Endothelial cell of umbilical vein (primary cell): ENCODE measurements around the gene CNTLN. TPM values are rescaled to one million over a fixed set of nuclear protein-coding genes. Genes with fewer than 3 reads are reported as not detected.

Experiments
- BruUV-seq: library from RNA; stranded (reverse); fragments of 400-500 nt; replicated peaks from 2 replicates; lab custom pipeline; 2021; lab: Mats Ljungman, UMichigan
- CTCF ChIA-PET: fragments of 300-600, 350-600 bp; sonication (Branson Sonifier 250); formaldehyde crosslinking; loops from one replicate; lab custom pipeline; 2021; ENCODE audit warnings: antibody characterized with exemption, inconsistent platforms; lab: Charles Lee
- POLR2A ChIA-PET: fragments of 300-600, 350-600 bp; sonication (Branson Sonifier 250); formaldehyde crosslinking; loops from one replicate; lab custom pipeline; 2021; ENCODE audit warnings: antibody characterized with exemption, inconsistent platforms; lab: Charles Lee
- DNase-seq: peaks from one replicate; pipeline ENCODE4 v3.0.0-alpha.2; 2011; ENCODE audit warnings: low read depth, low spot score
- FAIRE-seq: peaks from 2 replicates; lab custom pipeline; 2011; peaks lifted over from hg19 to GRCh38; lab: Jason Lieb, UNC
- H2AFZ ChIP-seq: 2 replicates; pipeline ENCODE4 v1.6.0; 2012; ENCODE audit warnings: low read depth, low read length, control low read depth, inconsistent platforms
- H3K27ac ChIP-seq: 2 replicates; pipeline ENCODE4 v1.5.1; 2011; ENCODE audit warnings: low read depth, mild to moderate bottlenecking, control low read depth, low read length, moderate library complexity; ENCODE audit not compliant: insufficient read depth
- H3K27me3 ChIP-seq, 2 experiments: 2 replicates each; pipeline versions ENCODE4 v1.6.0 to v1.6.1; 2011; ENCODE audit warnings: low read length in 2 of 2, mixed read lengths in 1 of 2; ENCODE audit not compliant: control insufficient read depth in 2 of 2, insufficient read depth in 2 of 2
- H3K36me3 ChIP-seq, 2 experiments: 2 replicates in 1 of 2; 3 replicates in 1 of 2; pipeline ENCODE4 v1.5.1; 2011; ENCODE audit warnings: low read length in 2 of 2, mild to moderate bottlenecking in 1 of 2, moderate library complexity in 1 of 2; ENCODE audit not compliant: control insufficient read depth in 2 of 2, insufficient read depth in 2 of 2; ENCODE audit errors: extremely low read depth in 1 of 2
- H3K4me1 ChIP-seq: 3 replicates; pipeline ENCODE4 v1.5.1; 2011; ENCODE audit warnings: mild to moderate bottlenecking, low read length; ENCODE audit not compliant: control insufficient read depth, insufficient read depth; ENCODE audit errors: extremely low read depth
- H3K4me2 ChIP-seq: 2 replicates; pipeline ENCODE4 v1.6.1; 2011; ENCODE audit warnings: low read length, control low read depth, mixed read lengths; ENCODE audit not compliant: insufficient read depth
- H3K4me3 ChIP-seq, 3 experiments: fragments of 200-600 bp in 1 of 3; sonication (generic), shearing (Covaris generic) in 1 of 3; replicated peaks in 1 of 3; 2 replicates each; pipeline ENCODE4 v1.5.1; 2011 to 2016; ENCODE audit warnings: control low read depth in 3 of 3, low read length in 3 of 3, mild to moderate bottlenecking in 2 of 3, inconsistent platforms in 1 of 3, low read depth in 1 of 3, moderate library complexity in 1 of 3; ENCODE audit not compliant: insufficient read depth in 1 of 3
- H3K79me2 ChIP-seq: 2 replicates; pipeline ENCODE4 v1.6.0; 2012; ENCODE audit warnings: low read length, inconsistent platforms; ENCODE audit not compliant: control insufficient read depth, insufficient read depth
- H3K9ac ChIP-seq: replicated peaks from 2 replicates; pipeline ENCODE3; 2011; ENCODE audit warnings: low read length, control low read depth; ENCODE audit not compliant: insufficient read depth; ENCODE audit errors: extremely low read depth
- H3K9me1 ChIP-seq: replicated peaks from 3 replicates; pipeline ENCODE4 v1.6.0; 2011; ENCODE audit warnings: mild to moderate bottlenecking, low read length; ENCODE audit not compliant: control insufficient read depth, insufficient read depth; ENCODE audit errors: extremely low read depth
- H3K9me3 ChIP-seq: replicated peaks from 2 replicates; pipeline ENCODE4 v1.5.1; 2012; ENCODE audit warnings: low read length, inconsistent platforms; ENCODE audit not compliant: control insufficient read depth, insufficient read depth
- H4K20me1 ChIP-seq: replicated peaks from 2 replicates; pipeline ENCODE3; 2011; ENCODE audit warnings: mild to moderate bottlenecking, low read length; ENCODE audit not compliant: control insufficient read depth, insufficient read depth; ENCODE audit errors: extremely low read depth
- CTCF ChIP-seq, 2 donors: IDR thresholded peaks; 1 replicate in 1 of 2; 2 replicates in 1 of 2; pipeline ENCODE4 v1.5.1; 2011; ENCODE audit warnings: low read length in 2 of 2, mild to moderate bottlenecking in 2 of 2, moderate library complexity in 2 of 2, control low read depth in 1 of 2, inconsistent platforms in 1 of 2, low read depth in 1 of 2; ENCODE audit not compliant: insufficient read depth in 1 of 2; ENCODE audit errors: extremely low read depth in 1 of 2
- EZH2 ChIP-seq: IDR thresholded peaks from 2 replicates; pipeline ENCODE4 v1.6.1; 2012; ENCODE audit warnings: borderline replicate concordance, low read depth, mild to moderate bottlenecking, moderate library complexity, low read length, inconsistent platforms; ENCODE audit not compliant: severe bottlenecking
- FOS ChIP-seq: IDR thresholded peaks from 2 replicates; pipeline ENCODE4 v1.6.1; 2011; ENCODE audit warnings: mild to moderate bottlenecking, low read length, moderate library complexity, borderline replicate concordance; ENCODE audit not compliant: insufficient read depth
- GATA2 ChIP-seq: IDR thresholded peaks from 2 replicates; pipeline ENCODE4 v1.7.0; 2011; ENCODE audit warnings: low read depth, mild to moderate bottlenecking, moderate library complexity, mixed read lengths, low read length; ENCODE audit not compliant: insufficient read length, insufficient read depth
- JUN ChIP-seq: IDR thresholded peaks from 2 replicates; pipeline ENCODE4 v1.6.1; 2011; ENCODE audit warnings: borderline replicate concordance, low read depth; ENCODE audit not compliant: insufficient read length, insufficient read depth
- MYC ChIP-seq: IDR thresholded peaks from one replicate; pipeline ENCODE4 v1.6.1; 2011; ENCODE audit warnings: mild to moderate bottlenecking, low read depth, low read length
- POLR2A ChIP-seq: IDR thresholded peaks from 2 replicates; pipeline ENCODE4 v1.6.1; 2012; ENCODE audit warnings: low read depth, mild to moderate bottlenecking, control low read depth, low read length
- POLR2AphosphoS5 ChIP-seq: IDR thresholded peaks from 2 replicates; pipeline ENCODE4 v1.6.1; 2012; ENCODE audit warnings: low read depth, mild to moderate bottlenecking, control low read depth, low read length, moderate library complexity; ENCODE audit not compliant: insufficient read depth
- dilution Hi-C: fragments of 300-500 bp; cut with MboI; formaldehyde crosslinking; loops from one replicate; pipeline ENCODE4 v1.15.0; 2019; ENCODE audit warnings: low sequenced_read_pairs; ENCODE audit not compliant: extremely low pct_ligation_motif_present
- intact Hi-C: fragments of 100-400 bp; cut with micrococcal nuclease; formaldehyde crosslinking; loops from one replicate; pipeline ENCODE4 v1.10.0; 2022
- polyA plus RNA-seq, 4 experiments: library from polyadenylated mRNA; depleted of rRNA in 3 of 4; stranded (reverse) in 3 of 4; unstranded in 1 of 4; fragments of >200 nt; gene quantifications; 2 replicates each; pipeline versions ENCODE4 v1.2.1 to v1.2.3, GENCODE V29; 2011 to 2012; ENCODE audit warnings: missing spikeins in 1 of 4
- total RNA-seq: library from RNA; stranded (reverse); gene quantifications from 2 replicates; pipeline ENCODE4 v1.2.3, GENCODE V29; 2021
- TF ChIP-seq, protein P1 (sequence below): IDR thresholded peaks from 2 replicates; pipeline ENCODE4 v1.6.1; 2011; ENCODE audit not compliant: insufficient read depth, insufficient read length

CNTLN gene
- total and polyA plus RNA-seq, 2 donors (not counting 3 experiments of a cell fraction or from before 2014, with no cell fraction given), result 3.5 to 15.8 TPM

DNA sequence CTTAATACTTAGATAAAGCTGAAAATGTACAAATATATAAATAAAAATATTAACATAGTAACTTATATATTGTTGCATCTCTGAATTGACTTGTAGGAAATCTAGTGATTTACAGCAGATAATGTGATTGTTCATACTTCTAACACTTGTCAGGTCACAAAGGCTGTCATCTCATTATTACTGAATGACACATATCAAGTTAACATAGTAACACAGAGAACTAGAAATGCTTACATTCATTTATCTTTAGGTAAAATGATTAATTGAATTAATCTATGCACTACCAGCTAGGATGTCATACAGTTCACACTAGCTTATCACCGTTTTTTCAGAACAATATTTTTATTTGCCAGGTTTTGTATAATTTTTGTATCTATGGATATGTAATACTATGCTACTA is 254.2 kb downstream of the CNTLN start:
- Histone ChIP-seq H3K9ac (no peak overlapping the region), H3K27me3 (no peaks in the 10 kb centered on the region), H3K4me1 (no peaks in the 10 kb centered on the region), H2AFZ (no peak overlapping the region), H3K36me3 (no peaks in the 10 kb centered on the region), H3K9me3 (no peaks in the 10 kb centered on the region), H3K9me1 (no peaks in the 10 kb centered on the region), H3K27ac (no peak overlapping the region), H4K20me1 (no peaks in the 10 kb centered on the region), H3K4me2 (no peak overlapping the region), H3K79me2 (no peaks in the 10 kb centered on the region), H3K4me3 (no peak overlapping the region)
- intact Hi-C loops (no loop called here), dilution Hi-C loops (no loop called here)
- POLR2A ChIA-PET, result no interaction called here
- no peak for TF ChIP-seq CTCF (IDR thresholded peaks at IDR 0.05; ENCODE audit: extremely low read depth in 1 of 2, insufficient read depth in 1 of 2, low read depth in 1 of 2, low read length in 2 of 2)
- no peak for DNase-seq
- CTCF ChIA-PET, result no interaction called here
- BruUV-seq, result no TSS peak
- FAIRE-seq, result no peak

DNA sequence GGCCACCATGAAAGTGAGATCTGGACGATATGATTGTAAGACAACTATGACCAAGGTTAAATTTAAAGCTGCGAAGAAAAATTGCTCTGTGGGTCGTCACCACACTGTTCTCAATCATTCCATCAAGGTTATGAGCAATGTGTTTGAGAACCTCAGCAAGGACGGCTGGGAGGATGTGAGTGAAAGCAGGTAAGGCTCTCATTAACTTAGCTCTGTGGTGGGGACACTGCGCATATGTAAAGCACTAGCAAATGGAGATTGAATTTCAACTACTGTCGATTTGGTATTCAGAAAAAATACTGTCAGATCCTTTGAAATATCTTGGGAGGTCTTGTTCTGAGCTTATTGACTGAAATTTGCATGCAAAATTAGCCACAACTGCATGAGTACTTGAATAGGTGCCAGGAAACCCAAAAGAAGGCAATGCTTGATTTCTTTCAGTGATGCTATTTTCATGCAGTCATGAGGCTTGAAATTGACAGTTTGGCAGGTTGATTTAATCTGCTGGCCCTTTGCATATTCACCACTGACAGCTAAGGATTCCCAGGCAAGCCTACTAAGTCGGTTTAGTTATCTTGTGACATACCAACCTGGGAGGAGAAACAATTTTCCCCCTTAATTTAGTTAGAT is 260.2 kb downstream of the CNTLN start:
- no peaks in the 10 kb centered on the region for H3K9me1 ChIP-seq
- CTCF ChIA-PET, result interaction anchor here (1.0 kb wide), 1 partner anchor 22 kb away, joined by 3 read pairs; no protein-coding TSS in a partner anchor
- DNase-seq (no peak), FAIRE-seq (no peak)
- H3K4me2 ChIP-seq, result no peak overlapping the region
- H3K27ac ChIP-seq, result no peak overlapping the region
- intact Hi-C loops, result no loop called here
- no peaks in the 10 kb centered on the region for H3K36me3 ChIP-seq
- POLR2A ChIA-PET, result no interaction called here
- no peak overlapping the region for H3K4me3 ChIP-seq
- H3K9ac ChIP-seq, result no peak overlapping the region
- TF ChIP-seq EZH2 (no peak), CTCF (IDR thresholded peaks at IDR 0.05; ENCODE audit: extremely low read depth in 1 of 2, insufficient read depth in 1 of 2, low read depth in 1 of 2, low read length in 2 of 2) (no peak), GATA2 (no peak), FOS (no peak), MYC (no peak), POLR2AphosphoS5 (no peak), JUN (no peak), POLR2A (no peak)
- TF ChIP-seq, protein P1, sequence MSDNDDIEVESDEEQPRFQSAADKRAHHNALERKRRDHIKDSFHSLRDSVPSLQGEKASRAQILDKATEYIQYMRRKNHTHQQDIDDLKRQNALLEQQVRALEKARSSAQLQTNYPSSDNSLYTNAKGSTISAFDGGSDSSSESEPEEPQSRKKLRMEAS, result no peak
- H3K4me1 ChIP-seq, result no peaks in the 10 kb centered on the region
- no peaks in the 10 kb centered on the region for H3K9me3 ChIP-seq
- dilution Hi-C loops, result no loop called here
- no TSS peak for BruUV-seq
- no peaks in the 10 kb centered on the region for H3K27me3 ChIP-seq
- no peaks in the 10 kb centered on the region for H4K20me1 ChIP-seq
- no peaks in the 10 kb centered on the region for H3K79me2 ChIP-seq
- H2AFZ ChIP-seq, result no peak overlapping the region
